DND-41 (cell line): Measurements from ENCODE around the gene CAPN12.

Experiments
- ATAC-seq: fragments of 200-7000 bp; cut with Tn5 transposase; 3 replicates; pipeline ENCODE4 v1.9.1; 2021; ENCODE audit warnings: low read depth; ENCODE audit not compliant: insufficient read depth
- DNase-seq: peaks from one replicate; pipeline ENCODE4 v3.0.0-alpha.2; 2020
- H2AFZ ChIP-seq: 2 replicates; pipeline ENCODE4 v1.6.0; 2012; ENCODE audit warnings: low read depth, low read length
- H3K27ac ChIP-seq: 2 replicates; pipeline ENCODE4 v1.5.1; 2012; ENCODE audit warnings: low read length, inconsistent platforms
- H3K27me3 ChIP-seq: fragments of 200-600 bp; sonication (generic); 2 replicates; pipeline ENCODE4 v1.6.0; 2012; ENCODE audit warnings: low read length, mild to moderate bottlenecking, inconsistent platforms; ENCODE audit not compliant: insufficient read depth, poor library complexity
- H3K36me3 ChIP-seq: 2 replicates; pipeline ENCODE4 v1.5.1; 2012; ENCODE audit warnings: low read length, inconsistent platforms; ENCODE audit not compliant: insufficient read depth
- H3K4me1 ChIP-seq: 2 replicates; pipeline ENCODE4 v1.5.1; 2012; ENCODE audit warnings: mild to moderate bottlenecking, low read length; ENCODE audit not compliant: insufficient read depth
- H3K4me2 ChIP-seq: 2 replicates; pipeline ENCODE4 v1.6.0; 2012; ENCODE audit warnings: mild to moderate bottlenecking, moderate library complexity, low read length, inconsistent platforms; ENCODE audit not compliant: insufficient read depth
- H3K4me3 ChIP-seq, 2 experiments: fragments of 200-600 bp in 1 of 2; shearing (Covaris generic) in 1 of 2; 2 replicates each; pipeline ENCODE4 v1.5.1; 2012 to 2016; ENCODE audit warnings: inconsistent platforms in 2 of 2, low read length in 2 of 2, mild to moderate bottlenecking in 2 of 2, low read depth in 1 of 2, moderate library complexity in 1 of 2
- H3K79me2 ChIP-seq: 2 replicates; pipeline ENCODE4 v1.6.0; 2012; ENCODE audit warnings: low read length, inconsistent platforms; ENCODE audit not compliant: insufficient read depth
- H3K9ac ChIP-seq: 2 replicates; pipeline ENCODE4 v1.6.0; 2012; ENCODE audit warnings: low read depth, mild to moderate bottlenecking, inconsistent platforms, low read length, moderate library complexity
- H3K9me3 ChIP-seq: 2 replicates; pipeline ENCODE4 v1.5.1; 2012; ENCODE audit warnings: low read length, moderate library complexity, mild to moderate bottlenecking, inconsistent platforms; ENCODE audit not compliant: insufficient read depth, severe bottlenecking
- H4K20me1 ChIP-seq: 2 replicates; pipeline ENCODE4 v1.6.0; 2012; ENCODE audit warnings: low read length; ENCODE audit not compliant: insufficient read depth
- CTCF ChIP-seq: IDR thresholded peaks from 2 replicates; pipeline ENCODE4 v1.5.1; 2012; ENCODE audit warnings: borderline replicate concordance, low read length, moderate library complexity, mild to moderate bottlenecking; ENCODE audit not compliant: poor library complexity, severe bottlenecking; ENCODE audit errors: extremely low read depth
- EZH2 ChIP-seq: IDR thresholded peaks from 3 replicates; pipeline ENCODE4 v1.6.1; 2012; ENCODE audit warnings: borderline replicate concordance, low read depth, mild to moderate bottlenecking, moderate library complexity, low read length, inconsistent platforms; ENCODE audit not compliant: severe bottlenecking

The CAPN12 gene

GRCh38 chr19:38733493-38734175 is 10.6 kb downstream of the CAPN12 start:
- TF ChIP-seq EZH2 (no peak), CTCF (no peak)
- Histone ChIP-seq H3K4me3 (no peak overlapping the region), H4K20me1 (peaks cover 3% of the 10 kb centered on the region; the same call in 1 of the 2 replicates), H3K4me1 (no peaks in the 10 kb centered on the region), H3K9me3 (no peaks in the 10 kb centered on the region), H3K36me3 (peaks cover 19% of the 10 kb centered on the region), H3K79me2 (no peaks in the 10 kb centered on the region), H3K4me2 (no peak overlapping the region), H3K27ac (no peak overlapping the region), H3K27me3 (no peaks in the 10 kb centered on the region), H3K9ac (no peak overlapping the region), H2AFZ (no peak overlapping the region)
- ATAC-seq (no peak), DNase-seq (no peak)

- Histone ChIP-seq H3K4me3 (no peak overlapping the region), H3K36me3 (peaks cover 22% of the 10 kb centered on the region), H2AFZ (no peak overlapping the region), H3K27me3 (no peaks in the 10 kb centered on the region), H3K4me1 (no peaks in the 10 kb centered on the region), H3K79me2 (no peaks in the 10 kb centered on the region), H3K27ac (no peak overlapping the region), H3K4me2 (no peak overlapping the region), H3K9ac (no peak overlapping the region), H3K9me3 (no peaks in the 10 kb centered on the region), H4K20me1 (no peaks in the 10 kb centered on the region; the same call in 1 of the 2 replicates)
- no peak for DNase-seq
- TF ChIP-seq EZH2 (no peak), CTCF (no peak)
- no peak for ATAC-seq
Measured at GRCh38 chr19:38733241-38733492, 11.1 kb downstream of the CAPN12 start.

DNA sequence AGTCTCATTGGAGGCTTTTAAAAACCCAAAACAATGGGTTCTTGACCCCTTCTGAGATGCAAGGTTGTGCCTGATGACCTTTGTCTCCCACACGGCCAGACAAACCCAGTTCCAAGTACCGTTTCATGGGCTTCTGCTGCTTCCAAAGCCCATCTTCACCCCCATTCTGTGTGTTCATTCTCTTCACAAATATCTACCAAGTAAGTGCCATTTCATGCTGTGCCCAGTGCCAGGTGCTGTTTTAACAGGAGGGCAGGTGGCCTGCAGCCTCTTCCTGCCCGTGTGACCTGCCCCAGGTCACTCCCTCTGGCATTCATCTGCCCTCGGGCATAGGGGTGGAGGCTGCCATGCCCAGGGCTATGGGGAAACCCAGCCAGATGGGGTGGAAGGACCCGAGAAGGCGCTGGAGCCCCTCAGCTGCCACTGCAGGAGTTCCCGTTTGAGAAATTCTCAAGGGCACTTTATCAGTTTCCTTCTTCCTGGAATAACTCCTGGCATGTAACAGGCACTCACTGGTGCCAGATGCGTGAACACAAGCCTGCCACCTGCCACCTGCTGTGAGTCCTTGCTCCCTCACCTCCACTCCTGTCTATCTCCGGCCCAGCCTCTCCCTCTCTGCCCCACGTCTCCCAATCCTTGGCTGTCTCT is 12.5 kb downstream of the CAPN12 start:
- Histone ChIP-seq H3K4me1 (no peaks in the 10 kb centered on the region), H3K4me2 (no peak overlapping the region), H3K36me3 (peaks cover 35% of the 10 kb centered on the region), H3K27me3 (no peaks in the 10 kb centered on the region), H4K20me1 (no peaks in the 10 kb centered on the region; the same call in 1 of the 2 replicates), H3K79me2 (no peaks in the 10 kb centered on the region), H3K4me3 (no peak overlapping the region), H3K9me3 (no peaks in the 10 kb centered on the region), H2AFZ (no peak overlapping the region), H3K27ac (no peak overlapping the region), H3K9ac (no peak overlapping the region)
- DNase-seq = no peak
- ATAC-seq = no peak
- TF ChIP-seq CTCF (no peak), EZH2 (no peak)
